ENCODE data around the gene NOTUM.

DNA sequence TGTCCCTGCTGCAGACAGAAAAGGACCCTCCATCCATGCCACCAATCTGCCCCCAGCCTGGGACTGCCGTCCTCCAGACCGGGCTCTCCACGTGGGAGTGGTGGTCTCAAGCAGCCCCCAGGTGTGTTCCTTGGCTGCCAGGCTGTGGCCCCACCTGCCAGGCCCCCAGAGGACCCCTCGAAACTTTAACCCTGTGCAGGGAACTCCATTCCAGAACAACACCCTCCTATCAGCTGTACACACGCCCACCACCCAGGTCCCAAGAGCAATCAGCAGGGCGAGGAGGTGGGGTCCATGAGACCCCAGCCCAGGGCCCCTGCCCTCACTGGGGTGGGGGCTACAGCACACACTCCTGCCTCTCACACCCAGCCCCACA is 25.3 kb downstream of the NOTUM start:
- TF ChIP-seq, protein P1, sequence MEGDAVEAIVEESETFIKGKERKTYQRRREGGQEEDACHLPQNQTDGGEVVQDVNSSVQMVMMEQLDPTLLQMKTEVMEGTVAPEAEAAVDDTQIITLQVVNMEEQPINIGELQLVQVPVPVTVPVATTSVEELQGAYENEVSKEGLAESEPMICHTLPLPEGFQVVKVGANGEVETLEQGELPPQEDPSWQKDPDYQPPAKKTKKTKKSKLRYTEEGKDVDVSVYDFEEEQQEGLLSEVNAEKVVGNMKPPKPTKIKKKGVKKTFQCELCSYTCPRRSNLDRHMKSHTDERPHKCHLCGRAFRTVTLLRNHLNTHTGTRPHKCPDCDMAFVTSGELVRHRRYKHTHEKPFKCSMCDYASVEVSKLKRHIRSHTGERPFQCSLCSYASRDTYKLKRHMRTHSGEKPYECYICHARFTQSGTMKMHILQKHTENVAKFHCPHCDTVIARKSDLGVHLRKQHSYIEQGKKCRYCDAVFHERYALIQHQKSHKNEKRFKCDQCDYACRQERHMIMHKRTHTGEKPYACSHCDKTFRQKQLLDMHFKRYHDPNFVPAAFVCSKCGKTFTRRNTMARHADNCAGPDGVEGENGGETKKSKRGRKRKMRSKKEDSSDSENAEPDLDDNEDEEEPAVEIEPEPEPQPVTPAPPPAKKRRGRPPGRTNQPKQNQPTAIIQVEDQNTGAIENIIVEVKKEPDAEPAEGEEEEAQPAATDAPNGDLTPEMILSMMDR (IDR thresholded peaks at IDR 0.05) = no peak
- TF ChIP-seq POLR2A (IDR thresholded peaks at IDR 0.05) (no peak), POLR2AphosphoS5 (IDR thresholded peaks at IDR 0.05) (no peak), EP300 (IDR thresholded peaks at IDR 0.05) (no peak)
